Activated CD4-positive, alpha-beta memory T cell treated with anti-CD3 and anti-CD28 coated beads, Interleukin-2, amount 10 ng/mL, durations not matched to agents 7 days and 5 days (primary cell): Measurements from ENCODE around the gene SLC25A34. TPM values are rescaled to one million over a fixed set of nuclear protein-coding genes. Genes with fewer than 3 reads are reported as not detected.

Source experiments
- CTCF ChIA-PET: fragments of 350-600 bp; sonication (Branson Sonifier 250); formaldehyde crosslinking; loops from one replicate; lab custom pipeline; 2021; ENCODE audit warnings: antibody characterized with exemption, inconsistent platforms; lab: Charles Lee
- POLR2A ChIA-PET: fragments of 350-600 bp; sonication (Branson Sonifier 250); formaldehyde crosslinking; loops from one replicate; lab custom pipeline; 2021; ENCODE audit warnings: antibody characterized with exemption; lab: Charles Lee
- DNase-seq: peaks from one replicate; pipeline ENCODE4 v3.0.0-alpha.2; 2020
- H3K27ac Mint-ChIP-seq: one replicate; pipeline ENCODE4 v1.8.0; 2021; ENCODE audit warnings: mild to moderate bottlenecking, mixed read lengths
- H3K27me3 Mint-ChIP-seq: one replicate; pipeline ENCODE4 v1.8.0; 2021; ENCODE audit warnings: mixed read lengths
- H3K36me3 Mint-ChIP-seq: one replicate; pipeline ENCODE4 v1.8.0; 2021; ENCODE audit warnings: low read depth, mixed read lengths
- H3K4me1 Mint-ChIP-seq: one replicate; pipeline ENCODE4 v1.8.0; 2021; ENCODE audit warnings: mixed read lengths
- H3K4me3 Mint-ChIP-seq: one replicate; pipeline ENCODE4 v1.8.0; 2021; ENCODE audit warnings: mild to moderate bottlenecking, mixed read lengths
- H3K9me3 Mint-ChIP-seq: one replicate; pipeline ENCODE4 v1.8.0; 2021; ENCODE audit warnings: mixed read lengths
- total RNA-seq, 2 experiments: library from RNA; stranded (reverse); gene quantifications; one replicate each; pipeline ENCODE4 v1.2.3, GENCODE V29; 2021

SLC25A34 gene
- total RNA-seq, 2 experiments from 2014 or later = 1.4 to 1.9 TPM

GRCh38 chr1:15750924-15751323 is 14.9 kb downstream of the SLC25A34 start:
- Mint-ChIP-seq H3K4me1 (peaks cover 1% of the 10 kb centered on the region), H3K9me3 (no peaks in the 10 kb centered on the region), H3K27me3 (peaks cover 8% of the 10 kb centered on the region), H3K36me3 (no peaks in the 10 kb centered on the region), H3K27ac (no peak overlapping the region), H3K4me3 (no peak overlapping the region)
- CTCF ChIA-PET = no interaction called here
- POLR2A ChIA-PET = no interaction called here
- no peak for DNase-seq

GRCh38 chr1:15751717-15752116 is 15.7 kb downstream of the SLC25A34 start:
- Mint-ChIP-seq H3K27ac (no peak overlapping the region), H3K4me1 (peaks cover 7% of the 10 kb centered on the region)

DNA sequence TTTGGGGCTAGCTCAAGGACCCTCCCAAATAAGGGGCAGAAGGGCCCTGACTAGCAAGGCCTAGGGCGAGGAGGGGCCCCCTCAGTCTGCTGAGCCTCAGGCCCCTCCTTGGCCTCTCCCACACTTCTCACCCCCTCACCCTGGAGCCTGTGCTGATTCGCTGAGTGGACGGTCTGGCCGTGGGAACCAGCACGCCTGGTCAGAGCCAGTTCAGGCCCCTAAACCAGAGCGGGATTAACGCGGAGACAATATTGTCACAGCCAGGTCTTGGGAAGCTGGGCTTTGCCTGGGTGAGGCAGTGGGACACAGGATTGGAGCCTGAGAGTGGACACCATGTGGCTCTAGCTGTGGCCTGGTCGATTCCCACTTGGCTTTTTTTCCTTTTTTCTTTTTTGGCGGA is 17.7 kb downstream of the SLC25A34 start:
- Mint-ChIP-seq H3K9me3 (no peaks in the 10 kb centered on the region), H3K4me1 (peaks cover 11% of the 10 kb centered on the region), H3K36me3 (no peaks in the 10 kb centered on the region), H3K27me3 (peaks cover 29% of the 10 kb centered on the region), H3K4me3 (no peak overlapping the region), H3K27ac (no peak overlapping the region)
- CTCF ChIA-PET = no interaction called here
- POLR2A ChIA-PET = no interaction called here
- no peak for DNase-seq

More at GRCh38 chr1:15751717-15752116, 15.7 kb downstream of the SLC25A34 start:
- Mint-ChIP-seq H3K27me3 (peaks cover 15% of the 10 kb centered on the region), H3K9me3 (no peaks in the 10 kb centered on the region), H3K4me3 (no peak overlapping the region), H3K36me3 (no peaks in the 10 kb centered on the region)
- ChIA-PET CTCF (no interaction called here), POLR2A (no interaction called here)
- DNase-seq = no peak

GRCh38 chr1:15755021-15755645 is 19.1 kb downstream of the SLC25A34 start:
- ChIA-PET CTCF (no interaction called here), POLR2A (no interaction called here)
- Mint-ChIP-seq H3K9me3 (no peaks in the 10 kb centered on the region), H3K27ac (no peak overlapping the region), H3K36me3 (no peaks in the 10 kb centered on the region), H3K4me1 (peaks cover 11% of the 10 kb centered on the region), H3K27me3 (peaks cover 36% of the 10 kb centered on the region), H3K4me3 (no peak overlapping the region)
- DNase-seq = no peak

- POLR2A ChIA-PET = no interaction called here
- peaks cover 39% of the 10 kb centered on the region for H3K27me3 Mint-ChIP-seq
- no peak overlapping the region for H3K27ac Mint-ChIP-seq
- no peak overlapping the region for H3K4me3 Mint-ChIP-seq
- CTCF ChIA-PET = no interaction called here
- H3K9me3 Mint-ChIP-seq = no peaks in the 10 kb centered on the region
- H3K4me1 Mint-ChIP-seq = peaks cover 11% of the 10 kb centered on the region
- H3K36me3 Mint-ChIP-seq = no peaks in the 10 kb centered on the region
- DNase-seq = no peak
Observed at GRCh38 chr1:15755646-15756040, 19.6 kb downstream of the SLC25A34 start.

DNA sequence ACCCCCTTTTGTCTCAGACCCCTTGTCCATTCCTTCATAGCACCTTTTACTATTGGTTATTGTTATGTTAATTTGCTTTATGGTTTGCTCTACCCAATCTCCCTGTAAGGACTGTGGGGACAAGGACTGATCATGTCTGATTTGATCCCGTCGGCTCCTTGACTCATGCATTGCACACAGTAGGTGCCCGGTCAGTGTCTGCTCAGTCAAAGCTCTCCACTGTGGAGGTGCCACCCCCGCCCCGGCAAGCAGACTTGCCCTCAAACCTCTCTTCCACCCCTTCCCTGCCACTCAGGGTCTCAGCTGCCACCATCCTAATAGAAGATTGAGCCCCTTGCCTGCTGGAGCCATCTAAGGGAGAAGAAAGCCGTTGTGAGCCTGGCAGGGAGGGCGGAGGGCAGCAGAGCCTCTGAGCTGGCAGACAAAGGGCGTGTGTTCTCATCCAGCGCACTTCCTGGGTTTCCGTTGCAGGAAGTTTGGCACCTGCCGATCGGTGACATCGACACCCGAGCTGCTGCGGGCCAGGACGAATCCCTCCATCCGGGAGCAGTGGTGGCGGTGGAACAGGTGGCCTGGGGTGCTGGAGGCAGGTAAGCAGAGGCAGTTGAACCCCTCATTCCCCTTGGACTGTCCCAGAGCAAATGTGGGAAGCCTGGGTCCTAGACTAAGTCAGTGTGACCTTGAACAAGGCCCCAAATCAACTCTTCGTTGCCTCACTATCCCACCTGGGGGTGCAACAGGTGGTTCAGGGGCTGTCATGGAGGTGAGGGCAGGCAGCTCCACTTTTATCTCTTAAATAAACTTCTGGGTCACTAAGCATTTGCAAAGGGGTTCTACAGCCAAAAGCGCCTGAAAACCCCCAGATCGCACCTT is 20.3 kb downstream of the SLC25A34 start:
- Mint-ChIP-seq H3K9me3 (no peaks in the 10 kb centered on the region), H3K27ac (no peak overlapping the region), H3K27me3 (peaks cover 47% of the 10 kb centered on the region), H3K4me3 (no peak overlapping the region), H3K4me1 (peaks cover 11% of the 10 kb centered on the region), H3K36me3 (no peaks in the 10 kb centered on the region)
- ChIA-PET CTCF (no interaction called here), POLR2A (interaction anchor here (1.2 kb wide), 1 partner anchor 482 kb away, joined by 3 read pairs; no protein-coding TSS in a partner anchor)
- DNase-seq = no peak

DNA sequence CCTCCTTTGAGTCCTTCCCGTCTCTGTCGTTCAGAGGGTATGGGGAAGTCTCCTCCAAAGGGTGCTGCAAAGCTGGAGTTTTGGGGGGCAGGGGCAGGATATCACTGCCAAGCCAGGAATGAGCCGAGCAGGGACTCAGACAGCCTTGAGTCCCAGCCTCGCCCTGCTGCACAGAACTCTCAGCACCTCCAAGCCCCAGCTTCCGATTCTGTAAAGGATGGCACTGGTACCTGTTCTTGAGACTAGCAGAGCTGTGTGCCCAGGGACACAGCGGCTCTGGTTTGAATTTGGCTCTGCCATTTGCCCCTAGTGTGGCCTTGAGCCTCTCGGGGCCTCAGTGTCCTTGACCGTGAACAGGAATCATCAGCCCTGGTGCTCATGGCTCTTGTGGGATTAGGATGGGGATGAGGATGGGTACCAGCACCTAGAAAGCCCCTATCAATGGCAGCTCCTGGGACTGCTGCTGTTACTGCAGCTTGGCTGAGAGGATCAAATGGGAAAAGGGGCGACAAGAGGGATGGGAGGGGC is 21.0 kb downstream of the SLC25A34 start:
- H3K27ac Mint-ChIP-seq = no peak overlapping the region
- H3K9me3 Mint-ChIP-seq = no peaks in the 10 kb centered on the region
- H3K27me3 Mint-ChIP-seq = peaks cover 51% of the 10 kb centered on the region
- H3K4me3 Mint-ChIP-seq = no peak overlapping the region
- peaks cover 11% of the 10 kb centered on the region for H3K4me1 Mint-ChIP-seq
- POLR2A ChIA-PET = interaction anchor here (1.2 kb wide), 1 partner anchor 481 kb away, joined by 3 read pairs; no protein-coding TSS in a partner anchor
- no peak for DNase-seq
- CTCF ChIA-PET = no interaction called here
- no peaks in the 10 kb centered on the region for H3K36me3 Mint-ChIP-seq

DNA sequence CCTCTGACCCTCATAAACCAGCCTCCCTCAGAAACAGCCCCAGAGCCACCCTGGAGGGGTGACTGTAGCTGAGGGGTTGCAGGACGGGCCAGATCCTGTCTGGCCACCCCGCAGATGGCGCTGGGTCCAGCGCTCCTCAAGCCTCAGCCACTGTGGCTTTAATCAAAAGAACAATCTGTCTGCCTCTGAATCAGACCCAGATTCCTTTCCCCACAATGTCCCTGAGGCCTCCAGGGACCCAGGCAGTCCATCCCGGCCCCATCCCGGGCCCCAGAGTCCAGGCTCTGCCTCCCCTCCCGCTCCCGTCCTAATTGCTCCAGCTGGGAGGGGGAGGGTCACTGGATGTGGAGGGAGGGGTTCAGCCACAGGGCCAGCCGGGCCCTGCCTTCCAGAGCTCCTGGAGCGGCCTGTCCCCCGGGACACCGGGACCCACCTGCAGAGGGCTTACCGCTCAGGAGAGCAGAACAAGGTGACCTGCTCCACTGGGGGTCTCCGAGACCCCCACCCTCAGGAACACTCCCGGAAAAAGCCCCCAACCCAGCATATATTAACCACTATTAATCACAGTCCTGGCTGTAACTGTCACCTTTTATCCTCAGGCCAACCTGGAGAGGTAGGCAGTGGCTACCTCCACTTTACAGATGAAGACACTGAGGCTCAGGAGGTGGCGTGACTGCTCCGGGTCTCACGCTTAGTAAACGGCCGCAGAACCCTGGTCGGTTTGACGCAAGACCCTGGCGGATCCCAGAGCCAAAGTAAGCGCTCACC is 21.7 kb downstream of the SLC25A34 start:
- H3K9me3 Mint-ChIP-seq = no peaks in the 10 kb centered on the region
- ChIA-PET POLR2A (no interaction called here), CTCF (no interaction called here)
- H3K27me3 Mint-ChIP-seq = peaks cover 55% of the 10 kb centered on the region
- H3K27ac Mint-ChIP-seq = no peak overlapping the region
- H3K4me1 Mint-ChIP-seq = peaks cover 11% of the 10 kb centered on the region
- no peak overlapping the region for H3K4me3 Mint-ChIP-seq
- H3K36me3 Mint-ChIP-seq = no peaks in the 10 kb centered on the region
- DNase-seq = no peak

DNA sequence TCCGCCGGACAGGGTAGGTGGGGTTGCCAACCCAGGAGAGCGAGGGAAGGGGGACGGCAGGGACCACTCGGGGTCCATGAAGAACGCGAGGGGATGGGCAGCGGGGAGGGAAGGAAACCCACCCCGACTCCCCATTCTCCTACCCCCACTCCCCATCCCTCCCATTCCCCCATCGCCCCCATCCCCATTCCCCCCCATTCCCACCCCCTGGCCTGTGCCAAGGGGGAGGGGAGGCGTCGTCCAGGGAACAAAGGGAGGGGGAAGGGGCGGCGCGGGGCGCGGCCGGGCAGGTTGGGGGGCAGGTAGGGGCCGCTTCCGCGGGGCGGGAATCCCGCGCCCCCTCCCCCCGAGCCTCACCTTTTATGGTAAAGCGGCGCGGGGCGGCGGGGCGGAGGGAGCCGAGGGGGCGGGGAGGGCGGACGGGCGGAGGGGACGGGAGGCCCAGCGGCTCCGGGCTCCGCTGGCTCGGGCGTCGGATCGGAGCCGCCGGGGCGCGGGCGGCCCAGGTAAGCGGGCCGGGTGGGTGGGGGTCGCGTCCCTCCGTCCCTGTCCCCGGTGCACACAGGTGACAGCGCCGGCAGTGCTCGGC is 22.4 kb downstream of the SLC25A34 start, which contains the start of gene FBLIM1:
Gene FBLIM1, plus strand, starts transcription at position 453 of the 589 bp plus-strand sequence. CDS start 6,189 bp downstream, outside the sequence.
- no peak within 1 kb of the TSS for H3K4me3 Mint-ChIP-seq

DNA sequence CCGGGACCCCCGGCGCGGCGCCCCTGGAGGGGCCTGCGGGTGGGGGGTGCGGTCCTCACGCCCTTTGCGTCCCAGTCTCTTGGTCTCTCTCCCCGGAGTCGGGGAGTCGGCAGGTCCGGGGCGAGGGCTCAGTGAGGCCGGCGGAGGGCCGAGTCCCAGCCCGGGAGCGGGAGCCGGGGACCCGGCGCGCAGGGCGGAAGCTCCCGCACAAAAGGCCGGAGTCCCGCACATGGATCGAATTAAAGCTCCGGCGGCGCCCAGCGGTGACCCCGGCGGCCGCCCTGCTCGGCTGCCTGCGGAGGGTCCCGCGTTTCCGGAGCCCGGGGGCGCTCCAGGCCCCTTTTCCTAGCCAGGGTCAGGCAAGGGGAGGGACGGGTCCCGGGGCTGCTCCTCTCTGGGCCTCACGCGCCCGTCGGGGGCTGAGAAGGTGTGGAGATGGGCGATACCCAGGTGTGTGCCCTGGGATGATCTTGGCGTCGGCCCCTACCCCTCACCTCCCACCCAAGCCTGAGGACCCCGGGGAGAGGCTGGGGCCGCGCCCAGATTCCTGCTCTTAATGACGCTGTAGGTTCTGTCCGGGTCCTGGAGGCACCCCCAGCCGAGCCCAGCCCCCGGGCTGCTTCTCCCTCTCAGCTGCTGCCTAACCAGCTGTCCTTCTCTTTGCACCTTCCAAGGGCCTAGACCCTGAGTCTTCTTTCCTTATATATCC is 23.0 kb downstream of the SLC25A34 start:
- no peak overlapping the region for H3K4me3 Mint-ChIP-seq
- no peaks in the 10 kb centered on the region for H3K9me3 Mint-ChIP-seq
- CTCF ChIA-PET = no interaction called here
- peaks cover 57% of the 10 kb centered on the region for H3K27me3 Mint-ChIP-seq
- POLR2A ChIA-PET = no interaction called here
- DNase-seq = no peak
- peaks cover 11% of the 10 kb centered on the region for H3K4me1 Mint-ChIP-seq
- H3K36me3 Mint-ChIP-seq = no peaks in the 10 kb centered on the region
- no peak overlapping the region for H3K27ac Mint-ChIP-seq

More for the DNA sequence above, 22.4 kb downstream of the SLC25A34 start, which contains the start of gene FBLIM1:
- Mint-ChIP-seq H3K36me3 (no peaks in the 10 kb centered on the region), H3K4me1 (peaks cover 11% of the 10 kb centered on the region), H3K27ac (no peak within 1 kb of the TSS), H3K27me3 (peaks cover 55% of the 10 kb centered on the region), H3K9me3 (no peaks in the 10 kb centered on the region)
- ChIA-PET CTCF (no interaction called here), POLR2A (no interaction called here)
- no peak for DNase-seq

GRCh38 chr1:15760520-15761211 is 24.6 kb downstream of the SLC25A34 start:
- Mint-ChIP-seq H3K9me3 (no peaks in the 10 kb centered on the region), H3K36me3 (no peaks in the 10 kb centered on the region), H3K27me3 (peaks cover 52% of the 10 kb centered on the region), H3K4me3 (no peak overlapping the region), H3K4me1 (peaks cover 10% of the 10 kb centered on the region), H3K27ac (no peak overlapping the region)
- no peak for DNase-seq
- ChIA-PET POLR2A (no interaction called here), CTCF (no interaction called here)
